Stimulated activated CD4-positive, alpha-beta T cell treated with anti-CD3 and anti-CD28 coated beads, Interleukin-15, amount 100 ng/mL, for 1 hour (primary cell): ENCODE measurements around the gene VPS4A.

Experiments
- DNase-seq, 2 donors: peaks; one replicate each; pipeline ENCODE4 v3.0.0-alpha.2; 2020; ENCODE audit warnings: low read depth in 1 of 2, low spot score in 1 of 2

The VPS4A gene

GRCh38 chr16:69306031-69306430 lies 5.1 kb upstream of the VPS4A start:
- DNase-seq: no peak

- DNase-seq: no peak
Observed at GRCh38 chr16:69307091-69307490, 4.1 kb upstream of the VPS4A start.

- DNase-seq: no peak
Observed at GRCh38 chr16:69307856-69308255, 3.3 kb upstream of the VPS4A start.

GRCh38 chr16:69309316-69309715 lies 1.8 kb upstream of the VPS4A start:
- no peak for DNase-seq

GRCh38 chr16:69311533-69312387 lies 610 bp downstream of the VPS4A start:
- DNase-seq: peak in 1 of 2 donors; percentile 24

GRCh38 chr16:69313469-69313868 lies 2.3 kb downstream of the VPS4A start:
- no peak for DNase-seq

- DNase-seq: no peak
Observed at GRCh38 chr16:69314534-69314933, 3.4 kb downstream of the VPS4A start.

- no peak for DNase-seq
Observed at GRCh38 chr16:69315486-69316311, 4.5 kb downstream of the VPS4A start.

- no peak for DNase-seq
Observed at GRCh38 chr16:69316595-69317034, 5.5 kb downstream of the VPS4A start.

GRCh38 chr16:69318177-69318910 lies 7.2 kb downstream of the VPS4A start:
- no peak for DNase-seq

- DNase-seq: no peak
Observed at GRCh38 chr16:69318911-69319289, 7.8 kb downstream of the VPS4A start.

- DNase-seq: no peak
Observed at GRCh38 chr16:69319381-69319780, 8.2 kb downstream of the VPS4A start.

- DNase-seq: no peak
Observed at GRCh38 chr16:69319826-69320739, 8.9 kb downstream of the VPS4A start.

- no peak for DNase-seq
Observed at GRCh38 chr16:69320740-69321073, 9.6 kb downstream of the VPS4A start.

GRCh38 chr16:69321080-69321479 lies 9.9 kb downstream of the VPS4A start:
- no peak for DNase-seq

GRCh38 chr16:69322343-69322742 lies 11.2 kb downstream of the VPS4A start:
- no peak for DNase-seq

- no peak for DNase-seq
Observed at GRCh38 chr16:69323415-69323814, 12.3 kb downstream of the VPS4A start.

- no peak for DNase-seq
Observed at GRCh38 chr16:69324013-69324531, 12.9 kb downstream of the VPS4A start.

- no peak for DNase-seq
Observed at GRCh38 chr16:69324585-69325253, 13.6 kb downstream of the VPS4A start.

GRCh38 chr16:69325784-69326171 lies 14.6 kb downstream of the VPS4A start:
- no peak for DNase-seq
